GM19043 (cell line): Measurements from ENCODE around the gene GPD1.
"Not testable (repeated sequence)": the region's sequence is repeated elsewhere in the genome, so short reads cannot be mapped to it uniquely, and the experiment has no call there.

Source experiments
- ATAC-seq: cut with Tn5 transposase; IDR thresholded peaks from one replicate; pipeline ENCODE4 v1.9.1; 2021; ENCODE audit warnings: low read depth; ENCODE audit not compliant: unreplicated experiment

The GPD1 gene

GRCh38 chr12:50073206-50073605, 30.6 kb upstream of the GPD1 start:
- ATAC-seq, result no peak

- no peak for ATAC-seq
Observed at GRCh38 chr12:50073712-50074111, 30.1 kb upstream of the GPD1 start.

GRCh38 chr12:50074936-50075807, 28.6 kb upstream of the GPD1 start:
- peak; percentile 86 for ATAC-seq

GRCh38 chr12:50075808-50076170, 28.0 kb upstream of the GPD1 start:
- ATAC-seq, result no peak

- ATAC-seq, result no peak
Observed at GRCh38 chr12:50077099-50077498, 26.7 kb upstream of the GPD1 start.

- ATAC-seq, result no peak
Observed at GRCh38 chr12:50078281-50078680, 25.5 kb upstream of the GPD1 start.

GRCh38 chr12:50079771-50080170, 24.0 kb upstream of the GPD1 start:
- no peak for ATAC-seq

GRCh38 chr12:50081096-50081808, 22.6 kb upstream of the GPD1 start:
- no peak for ATAC-seq

GRCh38 chr12:50082644-50083043, 21.2 kb upstream of the GPD1 start:
- no peak for ATAC-seq

GRCh38 chr12:50083301-50083700, 20.5 kb upstream of the GPD1 start:
- no peak for ATAC-seq

- ATAC-seq, result not testable (repeated sequence)
Observed at GRCh38 chr12:50084409-50084774, 19.4 kb upstream of the GPD1 start.

GRCh38 chr12:50084775-50085614, 18.8 kb upstream of the GPD1 start, which contains the start of gene SMARCD1:
Gene SMARCD1 (plus strand): TSS chr12:50085342. CDS start chr12:50085370, 28 bp downstream.
- peak; percentile 68 for ATAC-seq

- no peak for ATAC-seq
Observed at GRCh38 chr12:50085615-50086072, 18.2 kb upstream of the GPD1 start.

GRCh38 chr12:50086148-50086547, 17.7 kb upstream of the GPD1 start:
- no peak for ATAC-seq

GRCh38 chr12:50087151-50087550, 16.7 kb upstream of the GPD1 start:
- ATAC-seq, result no peak

- no peak for ATAC-seq
Observed at GRCh38 chr12:50087995-50088394, 15.8 kb upstream of the GPD1 start.

GRCh38 chr12:50088577-50089335, 15.1 kb upstream of the GPD1 start:
- ATAC-seq, result no peak

GRCh38 chr12:50089730-50090129, 14.1 kb upstream of the GPD1 start:
- no peak for ATAC-seq

- ATAC-seq, result no peak
Observed at GRCh38 chr12:50090391-50090790, 13.4 kb upstream of the GPD1 start.

GRCh38 chr12:50097952-50098351, 5.9 kb upstream of the GPD1 start:
- no peak for ATAC-seq
